ENCODE measurements around the gene ZNF783.
"Not testable (repeated sequence)": the region's sequence is repeated elsewhere in the genome, so short reads cannot be mapped to it uniquely, and the experiment has no call there.

Gene ZNF783

DNA sequence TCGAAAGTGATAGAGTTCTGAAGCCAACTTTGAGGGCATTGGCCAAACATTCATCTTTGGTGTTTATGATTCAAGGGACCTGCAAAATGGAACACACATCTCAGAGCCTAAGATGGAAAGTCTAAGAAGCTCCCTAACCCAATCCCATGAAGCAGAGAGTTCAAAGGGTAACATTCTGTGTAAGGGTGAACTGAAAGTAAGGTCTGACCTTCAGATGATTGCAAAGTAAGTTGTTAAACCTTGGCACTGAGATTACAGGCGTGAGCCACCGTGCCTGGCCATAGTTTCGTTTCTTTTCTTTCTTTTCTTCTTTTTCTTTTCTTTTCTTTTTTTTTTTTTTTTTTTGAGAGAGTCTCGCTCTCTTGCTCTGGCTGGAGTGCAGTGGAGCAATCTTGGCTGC is 20.3 kb upstream of the ZNF783 start:
- no peak for DNase-seq

DNA sequence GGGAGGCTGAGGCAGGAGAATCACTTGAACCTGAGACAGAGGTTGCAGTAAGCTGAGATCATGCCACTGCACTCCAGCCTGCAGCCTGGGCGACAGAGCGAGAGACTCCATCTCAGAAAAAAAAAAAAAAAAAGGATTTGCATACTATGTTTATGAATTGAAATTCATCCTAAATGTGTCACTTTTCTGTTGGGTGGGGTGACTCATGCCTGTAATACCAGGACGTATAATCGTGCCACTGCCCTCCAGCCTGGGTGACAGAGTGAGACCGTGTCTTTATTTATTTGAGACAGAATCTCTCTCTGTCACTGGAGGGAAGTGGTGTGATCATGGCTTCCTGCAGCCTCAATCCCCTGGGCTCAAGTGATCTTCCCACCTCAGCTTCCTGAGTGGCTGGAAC is 16.8 kb upstream of the ZNF783 start:
- no peak for DNase-seq

DNA sequence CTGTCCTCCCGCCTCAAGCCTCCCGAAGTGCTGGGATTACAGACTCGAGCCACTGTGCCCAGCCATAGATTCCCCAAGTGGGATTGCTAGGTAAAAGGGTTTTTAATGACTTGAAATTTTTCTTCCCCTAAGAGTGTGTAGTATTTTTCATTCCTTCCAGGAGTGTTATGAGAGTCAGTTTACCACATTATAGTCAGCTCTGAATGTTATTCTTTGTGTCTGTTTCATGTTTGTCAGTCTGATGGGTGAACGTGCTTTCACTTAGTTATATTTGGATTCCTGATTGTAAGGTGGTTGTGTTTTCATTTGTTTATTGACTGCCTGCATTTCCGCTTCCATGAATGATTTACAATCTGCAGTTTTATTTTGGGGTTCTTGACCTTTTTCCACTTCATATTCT is 16.3 kb upstream of the ZNF783 start:
- DNase-seq = no peak

DNA sequence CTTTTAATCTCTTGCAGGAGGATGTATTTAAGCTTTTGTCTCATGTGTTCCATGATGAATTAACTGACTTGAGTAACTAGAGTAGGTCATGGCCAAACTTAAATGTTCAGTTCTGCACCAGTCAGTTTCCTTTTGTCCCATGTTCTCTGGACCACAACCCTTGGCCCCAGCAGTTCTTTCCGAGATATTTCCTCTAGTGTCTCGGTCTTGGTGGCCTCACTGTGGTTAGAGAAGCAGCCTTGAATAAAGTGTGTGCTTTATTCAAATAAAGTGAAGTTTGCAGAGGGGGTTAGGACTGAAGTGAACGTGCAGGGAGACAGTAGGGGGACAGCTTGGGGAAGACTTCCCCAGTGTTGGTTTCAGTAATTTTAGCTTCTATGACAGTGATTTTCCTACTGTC is 13.2 kb upstream of the ZNF783 start:
- DNase-seq = no peak

DNA sequence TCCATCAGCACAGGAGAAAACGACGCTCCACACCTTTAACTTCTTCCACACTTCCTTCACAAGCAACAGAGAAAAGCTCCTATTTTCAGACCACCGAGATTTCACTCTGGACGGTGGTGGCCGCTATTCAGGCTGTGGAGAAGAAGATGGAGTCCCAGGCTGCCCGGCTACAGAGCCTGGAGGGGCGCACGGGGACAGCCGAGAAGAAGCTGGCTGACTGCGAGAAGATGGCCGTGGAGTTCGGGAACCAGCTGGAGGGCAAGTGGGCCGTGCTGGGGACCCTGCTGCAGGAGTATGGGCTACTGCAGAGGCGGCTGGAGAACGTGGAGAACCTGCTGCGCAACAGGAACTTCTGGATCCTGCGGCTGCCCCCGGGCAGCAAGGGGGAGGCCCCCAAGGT is 11.8 kb upstream of the ZNF783 start:
- not testable (repeated sequence) for DNase-seq

DNA sequence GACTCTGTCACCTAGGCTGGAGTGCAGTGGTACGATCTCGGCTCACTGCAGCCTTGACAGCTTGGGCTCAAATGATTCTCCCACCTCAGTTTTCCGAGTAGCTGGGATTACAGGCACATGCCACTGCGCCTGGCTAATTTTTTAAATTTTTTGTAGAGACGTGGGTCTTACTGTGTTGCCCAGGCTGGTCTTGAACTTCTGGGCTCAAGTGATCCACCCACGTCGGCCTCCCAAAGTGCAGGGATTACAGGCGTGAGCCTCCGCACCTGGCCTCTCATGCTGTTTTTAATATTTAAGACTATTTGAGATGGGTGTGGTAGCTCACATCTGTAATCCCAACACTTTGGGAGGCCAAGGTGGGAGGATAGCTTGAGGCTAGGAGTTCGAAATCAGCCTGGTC is 10.5 kb upstream of the ZNF783 start:
- DNase-seq = not testable (repeated sequence)

DNA sequence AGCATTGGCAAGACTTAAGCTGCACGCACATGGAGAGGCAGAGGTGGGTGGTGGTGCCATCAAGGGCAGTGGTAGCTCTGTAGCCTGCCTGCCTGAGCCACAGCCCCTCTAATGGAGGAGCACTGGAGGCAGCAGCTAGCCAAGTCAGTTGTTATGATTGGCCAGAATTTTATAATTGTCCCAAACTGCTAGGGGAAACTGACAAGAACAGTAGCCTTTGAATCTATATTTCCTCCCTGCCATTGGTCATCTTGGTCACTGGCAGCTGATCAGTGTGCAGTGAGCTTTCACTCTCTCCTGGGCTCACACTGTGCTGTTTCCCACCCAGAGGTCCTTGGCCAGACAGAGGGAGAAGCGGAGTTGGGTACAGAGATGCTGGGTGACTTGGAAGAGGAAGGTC is 9.6 kb upstream of the ZNF783 start:
- no peak for DNase-seq

DNA sequence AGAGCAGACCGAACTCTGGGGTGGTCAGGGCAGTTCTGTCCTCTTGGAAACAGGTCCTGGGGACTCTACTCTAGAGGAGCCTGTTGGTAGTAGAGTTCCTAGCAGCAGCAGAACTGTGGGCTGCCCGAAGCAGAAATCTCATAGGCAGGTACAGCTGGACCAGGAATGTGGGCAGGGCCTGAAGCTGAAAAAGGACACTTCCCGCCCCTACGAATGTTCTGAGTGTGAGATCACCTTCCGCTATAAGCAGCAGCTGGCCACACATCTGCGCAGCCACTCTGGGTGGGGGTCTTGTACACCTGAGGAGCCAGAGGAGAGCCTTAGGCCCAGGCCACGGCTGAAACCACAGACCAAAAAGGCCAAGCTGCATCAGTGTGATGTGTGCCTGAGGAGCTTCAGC is 8.3 kb upstream of the ZNF783 start:
- no peak for DNase-seq

DNA sequence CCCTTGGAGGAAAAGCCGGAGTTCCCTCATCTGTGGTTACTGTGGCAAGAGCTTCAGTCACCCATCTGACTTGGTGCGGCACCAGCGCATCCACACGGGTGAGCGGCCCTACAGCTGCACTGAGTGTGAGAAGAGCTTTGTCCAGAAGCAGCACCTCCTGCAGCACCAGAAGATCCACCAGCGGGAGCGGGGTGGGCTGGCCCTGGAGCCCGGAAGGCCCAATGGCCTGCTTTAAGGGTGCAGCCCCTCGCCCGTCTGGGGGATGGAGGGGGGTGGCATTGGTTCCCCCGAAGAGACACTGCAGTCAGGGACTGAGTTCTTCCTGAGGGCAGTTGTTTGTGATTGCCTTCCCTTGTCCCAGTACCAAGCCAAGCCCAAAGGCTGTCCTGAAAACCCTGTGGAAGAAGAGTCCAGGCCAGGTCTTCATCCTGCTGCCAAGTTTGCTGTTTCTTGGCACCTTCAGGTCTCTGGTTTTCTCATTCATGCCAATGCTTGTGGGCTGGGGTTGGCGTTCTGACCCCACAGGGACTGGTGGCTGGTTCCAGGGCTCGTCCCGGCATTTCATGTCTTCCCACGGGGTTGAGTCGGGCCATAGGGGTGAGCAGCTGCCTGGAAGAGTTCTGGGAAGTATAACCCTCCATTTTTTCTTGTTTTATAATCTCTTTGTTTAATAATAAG is 7.7 kb upstream of the ZNF783 start:
- DNase-seq = no peak

DNA sequence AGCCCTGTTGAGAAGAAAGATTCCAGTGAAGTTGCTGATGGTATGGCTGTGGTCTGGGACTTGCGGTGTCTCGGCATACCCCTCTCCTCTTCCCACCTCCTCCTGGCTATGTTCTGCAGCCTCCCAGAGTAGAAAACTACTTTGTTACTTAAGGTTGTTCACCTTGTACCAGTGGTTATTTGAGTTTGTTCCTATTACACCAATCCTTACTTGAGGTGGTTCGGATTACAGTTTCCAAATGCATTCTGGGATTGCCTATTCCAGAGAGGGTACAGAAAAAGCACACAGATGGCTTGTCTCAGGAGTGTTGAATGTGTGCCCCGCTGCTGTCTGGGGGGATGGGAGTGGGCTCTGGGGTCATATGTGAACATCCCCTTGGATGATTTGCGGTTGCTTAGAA is 6.8 kb upstream of the ZNF783 start:
- DNase-seq = no peak

DNA sequence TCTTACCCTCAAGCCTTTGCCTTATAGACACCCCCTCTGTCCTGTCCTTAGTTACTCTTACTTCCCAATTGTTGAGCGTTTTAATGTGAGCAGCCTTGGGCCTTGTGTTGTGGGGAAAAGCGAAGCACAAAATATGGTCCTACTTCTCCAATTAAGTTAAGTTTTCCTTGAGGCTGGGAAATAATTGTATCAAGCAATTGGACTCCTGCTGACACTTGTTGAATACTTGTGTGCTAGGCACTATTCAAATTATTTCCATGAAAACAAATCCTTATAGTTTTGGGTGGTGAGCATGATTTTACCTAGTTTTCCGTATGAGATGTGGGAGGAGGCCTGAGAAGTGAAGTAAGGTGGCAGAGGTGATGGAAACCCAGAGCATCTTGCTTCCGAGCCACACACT is 5.4 kb upstream of the ZNF783 start:
- no peak for DNase-seq

DNA sequence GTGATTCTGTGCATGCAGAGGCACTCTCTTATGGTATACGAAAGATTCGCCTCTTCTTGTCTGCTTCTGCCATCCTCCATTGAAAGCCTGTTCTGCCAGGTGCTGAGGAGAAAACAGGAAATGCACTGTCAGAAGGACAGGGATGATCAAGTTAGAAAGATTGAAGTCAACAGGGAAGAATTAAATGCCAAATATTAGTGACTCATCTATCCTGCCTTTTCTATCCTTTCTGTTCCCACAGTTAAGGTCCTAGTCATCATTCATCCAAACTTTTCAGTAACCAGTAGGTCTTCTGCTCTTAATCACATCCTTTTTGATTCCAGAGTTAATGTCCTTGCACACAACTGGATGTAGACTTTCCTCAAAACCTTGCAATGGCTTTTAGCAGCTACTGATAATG is 4.8 kb upstream of the ZNF783 start:
- DNase-seq = no peak

DNA sequence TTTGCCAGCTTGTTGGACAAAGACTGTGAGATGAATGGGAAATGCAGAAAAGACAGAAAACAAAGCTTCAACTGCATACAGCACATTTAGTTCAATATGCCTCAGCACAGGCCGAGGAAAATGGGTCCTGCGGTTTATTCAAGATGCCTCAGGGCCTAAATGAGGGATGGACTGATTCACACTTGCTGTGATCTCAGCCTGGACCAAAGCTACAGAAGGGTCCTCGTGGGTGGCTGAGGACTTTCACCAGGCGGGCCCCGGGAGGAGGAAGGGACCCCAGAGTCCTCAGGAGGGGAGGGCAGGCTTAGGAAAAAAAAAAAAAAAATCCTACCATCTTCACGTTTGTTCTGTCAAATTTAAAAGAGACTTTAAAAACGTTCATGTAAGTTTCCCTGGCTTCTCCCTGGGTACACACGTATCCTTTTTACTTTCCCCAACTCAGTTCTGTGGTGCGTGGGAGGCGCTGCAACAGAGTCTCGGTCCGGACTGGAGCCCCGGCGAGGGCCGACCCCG is 624 bp upstream of the ZNF783 start:
- DNase-seq = no peak

DNA sequence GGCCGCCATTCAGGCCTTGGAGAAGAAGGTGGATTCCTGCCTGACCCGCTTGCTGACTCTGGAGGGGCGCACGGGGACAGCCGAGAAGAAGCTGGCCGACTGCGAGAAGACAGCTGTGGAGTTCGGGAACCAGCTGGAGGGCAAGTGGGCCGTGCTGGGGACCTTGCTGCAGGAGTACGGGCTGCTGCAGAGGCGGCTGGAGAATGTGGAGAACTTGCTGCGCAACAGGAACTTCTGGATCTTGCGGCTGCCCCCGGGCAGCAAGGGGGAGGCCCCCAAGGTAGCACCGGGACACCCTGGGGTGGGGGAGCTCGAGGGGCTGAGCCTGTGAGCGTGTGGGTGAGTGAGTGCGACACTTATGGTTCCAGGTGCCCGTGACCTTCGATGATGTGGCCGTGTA is 4.5 kb downstream of the ZNF783 start:
- no peak for DNase-seq

DNA sequence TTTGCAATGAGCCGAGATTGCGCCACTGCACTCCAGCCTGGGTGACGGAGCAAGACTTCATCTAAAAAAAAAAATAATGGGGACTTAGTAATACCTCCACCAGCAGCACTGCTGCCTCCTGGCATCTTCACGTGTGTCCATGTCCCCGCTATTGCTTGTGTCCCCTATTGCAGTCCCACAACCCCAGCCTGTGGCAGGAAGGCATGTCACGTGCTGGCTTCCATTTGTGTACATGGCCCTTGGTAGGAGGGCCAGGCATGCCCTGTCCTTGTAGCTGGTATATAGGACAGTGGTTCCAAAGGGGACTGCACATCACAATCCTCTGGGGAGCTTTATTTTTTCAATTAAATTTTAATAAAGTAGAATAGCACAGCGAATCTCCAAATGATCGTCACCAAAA is 5.7 kb downstream of the ZNF783 start:
- DNase-seq = no peak

DNA sequence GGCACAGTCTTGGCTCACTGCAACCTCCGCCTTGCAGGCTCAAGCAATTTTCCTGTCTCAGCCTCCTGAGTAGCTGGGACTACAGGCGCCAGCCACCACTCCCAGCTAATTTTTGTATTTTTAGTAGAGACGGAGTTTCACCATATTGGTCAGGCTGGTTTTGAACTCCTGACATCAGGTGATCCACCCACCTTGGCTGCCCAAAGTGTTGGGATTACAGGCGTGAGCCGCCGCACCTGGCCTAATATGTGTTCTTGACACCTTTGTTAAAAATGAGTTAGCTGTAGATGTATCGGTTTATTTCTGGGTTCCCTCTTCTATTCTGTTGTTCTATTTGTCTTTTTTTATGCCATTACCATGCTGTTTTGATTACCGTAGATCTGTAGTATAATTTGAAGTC is 12.4 kb downstream of the ZNF783 start:
- not testable (repeated sequence) for DNase-seq

DNA sequence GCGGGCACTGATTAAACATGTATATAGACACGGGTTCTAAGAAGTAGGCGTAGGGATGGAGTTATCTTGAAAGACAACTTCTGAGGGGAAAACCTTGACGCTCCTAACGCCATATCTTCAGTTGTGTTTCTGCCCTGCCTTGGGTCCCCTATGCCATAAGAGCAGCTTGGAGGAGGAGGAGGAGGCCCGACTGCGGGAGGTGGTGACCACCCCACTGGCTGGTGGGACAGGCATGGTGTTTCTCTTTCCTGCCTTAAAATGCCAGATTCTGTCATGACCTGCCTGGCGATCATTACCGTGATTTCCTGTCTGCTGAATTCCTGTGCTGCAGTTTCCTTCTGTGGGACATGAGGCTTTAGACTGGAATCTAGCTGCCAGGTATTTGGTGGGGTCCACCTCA is 15.9 kb downstream of the ZNF783 start:
- DNase-seq = no peak

DNA sequence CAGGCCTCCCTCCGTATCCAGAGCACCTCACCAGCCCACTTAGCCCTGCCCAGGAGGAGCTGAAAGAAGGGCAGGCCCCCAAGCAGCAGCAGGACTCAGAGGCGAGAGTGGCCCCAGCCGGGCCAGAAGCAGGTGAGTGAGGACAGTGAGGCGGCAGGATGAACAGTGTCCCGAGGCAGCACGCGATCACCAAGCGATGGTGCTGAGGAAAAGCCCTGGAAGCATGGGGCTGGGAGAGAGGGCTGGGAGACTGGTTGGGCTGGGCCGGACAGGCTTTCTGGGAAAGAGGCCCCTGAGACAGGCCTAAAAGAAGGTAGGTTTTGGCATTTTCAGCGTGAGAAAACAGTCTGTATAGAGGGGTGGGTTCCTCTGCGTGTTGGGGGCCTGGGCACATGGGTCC is 16.4 kb downstream of the ZNF783 start:
- no peak for DNase-seq

DNA sequence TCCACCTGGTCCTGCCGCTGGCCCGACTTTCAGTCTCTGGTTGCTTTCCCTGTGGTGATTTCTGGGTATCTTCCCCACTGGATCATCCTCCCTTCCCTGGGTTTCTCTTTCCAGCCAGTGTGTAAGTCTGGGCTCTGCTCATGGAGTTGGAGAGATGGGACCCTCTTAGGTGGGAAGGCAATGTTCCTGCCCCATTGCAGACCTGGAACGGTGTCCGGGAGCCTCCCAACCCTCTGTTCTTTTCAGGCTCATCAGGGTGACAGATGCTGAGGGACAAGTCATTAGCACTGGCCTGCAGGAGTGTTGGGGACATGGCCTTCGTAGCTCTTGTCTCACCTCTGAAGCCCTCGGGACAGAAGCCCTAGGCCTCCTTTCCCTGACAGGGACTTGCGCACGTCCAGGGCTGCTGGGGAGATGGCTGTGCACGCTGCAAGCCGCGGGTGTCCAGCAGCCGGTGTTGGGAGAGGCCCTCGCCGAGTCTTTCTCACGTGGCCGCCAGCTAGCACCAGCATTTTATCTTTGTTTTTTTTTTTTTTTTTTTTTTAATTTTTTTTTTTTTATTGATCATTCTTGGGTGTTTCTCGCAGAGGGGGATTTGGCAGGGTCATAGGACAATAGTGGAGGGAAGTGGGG is 17.2 kb downstream of the ZNF783 start:
- DNase-seq = no peak

DNA sequence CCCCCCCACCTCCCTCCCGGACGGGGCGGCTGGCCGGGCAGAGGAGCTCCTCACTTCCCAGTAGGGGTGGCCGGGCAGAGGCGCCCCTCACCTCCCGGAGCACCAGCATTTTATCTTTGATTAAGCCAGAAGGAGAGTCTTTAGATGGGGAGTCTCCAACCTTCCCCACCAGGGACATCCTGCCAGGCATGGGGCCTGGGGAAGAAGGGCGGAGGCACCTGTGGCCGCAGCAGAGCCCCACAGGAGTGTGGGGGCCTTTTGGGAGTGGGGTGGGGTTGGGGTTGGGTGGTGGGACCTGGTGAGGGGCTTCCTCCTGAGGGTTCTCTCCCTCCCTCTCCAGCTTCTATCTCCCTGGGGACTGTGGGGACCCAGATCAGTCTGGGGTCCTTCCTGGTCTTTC is 18.2 kb downstream of the ZNF783 start:
- DNase-seq = no peak

DNA sequence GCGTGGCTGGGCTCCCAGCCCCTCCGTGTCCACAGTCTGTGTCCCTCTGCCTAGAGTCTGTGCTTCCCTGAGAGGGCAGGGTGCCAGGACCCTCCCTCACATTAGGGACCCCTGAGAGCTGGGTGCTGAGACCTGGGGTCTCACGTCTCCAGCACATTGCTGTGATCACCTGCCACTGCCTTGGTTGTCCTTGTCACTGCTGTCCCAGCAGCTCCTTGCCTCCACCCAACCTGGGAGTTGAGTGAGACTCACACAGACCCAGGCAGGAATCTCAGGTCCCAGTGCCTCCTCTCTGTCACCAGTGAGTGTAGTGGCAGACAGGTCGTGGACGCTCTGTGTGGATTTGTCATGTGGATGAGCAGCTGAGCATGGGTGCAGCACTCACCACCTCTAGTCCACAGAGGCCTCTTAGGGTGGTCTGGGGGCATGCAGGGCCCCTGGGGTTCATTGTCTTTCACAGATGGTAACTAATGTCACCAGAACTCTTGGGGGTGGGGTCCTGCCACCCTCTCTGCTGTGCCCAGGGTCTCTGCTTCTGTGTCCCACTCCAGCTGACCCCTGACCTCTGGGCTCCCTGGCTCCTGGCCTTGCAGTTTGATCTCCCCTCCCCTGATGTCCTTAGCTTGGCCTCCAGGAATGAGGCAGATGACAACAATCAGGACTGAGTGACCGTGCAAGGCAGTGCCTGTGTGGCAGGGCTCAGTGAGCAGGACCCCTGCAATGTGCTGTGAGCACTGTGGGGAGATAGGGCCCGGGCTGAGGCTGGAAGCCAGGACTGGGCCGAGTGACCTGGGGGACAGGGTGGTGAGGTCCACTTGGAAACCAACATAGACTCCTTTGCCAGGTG is 18.9 kb downstream of the ZNF783 start:
- no peak for DNase-seq

DNA sequence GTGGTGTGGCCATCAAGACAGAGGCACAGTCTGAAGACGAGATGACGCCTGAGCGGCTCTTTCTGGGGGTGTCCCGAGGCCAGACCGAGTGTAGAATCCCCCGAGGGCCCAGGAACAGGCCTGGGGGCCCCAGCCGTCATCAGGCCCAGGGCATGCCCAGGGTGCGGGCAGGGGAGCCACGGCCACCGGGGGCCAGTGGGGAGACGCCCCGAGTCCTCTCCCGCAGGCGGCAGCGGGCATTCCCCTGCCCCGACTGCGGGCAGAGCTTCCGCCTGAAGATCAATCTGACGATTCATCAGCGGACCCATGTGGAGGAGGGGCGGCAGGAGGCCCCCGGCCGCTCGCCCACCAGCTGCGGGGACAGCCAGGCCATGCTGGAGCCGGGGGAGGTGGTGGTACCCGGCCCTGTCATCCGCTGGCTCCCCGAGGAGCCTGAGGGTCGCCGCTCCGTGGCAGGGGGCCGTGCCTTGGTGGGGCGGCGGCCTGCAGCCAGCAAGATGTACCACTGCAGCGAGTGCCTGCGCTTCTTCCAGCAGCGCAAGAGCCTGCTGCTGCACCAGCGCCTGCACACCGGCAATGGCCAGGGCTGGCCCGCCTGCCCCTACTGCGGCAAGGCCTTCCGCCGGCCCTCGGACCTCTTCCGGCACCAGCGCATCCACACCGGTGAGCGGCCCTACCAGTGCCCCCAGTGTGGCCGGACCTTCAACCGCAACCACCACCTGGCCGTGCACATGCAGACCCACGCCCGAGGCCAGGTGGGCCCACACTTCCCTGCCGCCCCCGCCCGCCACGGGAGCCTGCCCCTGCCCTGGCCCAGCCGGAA is 19.7 kb downstream of the ZNF783 start:
- no peak for DNase-seq

DNA sequence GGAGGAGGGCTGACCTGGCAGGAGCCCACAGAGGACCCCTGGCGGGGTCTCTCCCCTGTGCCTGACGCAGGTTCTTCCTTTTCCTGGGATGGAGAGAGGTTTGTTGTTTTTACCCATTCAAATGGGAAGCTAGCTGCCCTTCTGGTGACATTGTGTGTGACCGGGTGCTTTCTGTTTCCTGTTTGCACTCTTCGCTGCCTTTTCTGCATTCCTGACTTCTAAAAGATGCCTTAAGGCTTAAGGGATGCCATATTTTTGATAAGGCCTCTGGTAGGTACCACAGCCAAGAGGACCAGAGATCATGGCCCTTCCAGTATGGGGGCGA is 20.3 kb downstream of the ZNF783 start:
- no peak for DNase-seq
